Parathyroid adenoma (tissue), 2 donors: Measurements from ENCODE around the gene OGDH.
A peak's percentile ranks its signal among the peaks of the same experiment; 100 is the strongest.

Experiments
- H2AFZ ChIP-seq: fragments of 300-600 bp; sonication (generic); one replicate; pipeline ENCODE4 v1.7.0; 2017; ENCODE audit warnings: antibody characterized with exemption, mild to moderate bottlenecking
- H3K27ac ChIP-seq: fragments of 300-600 bp; sonication (generic); one replicate; pipeline ENCODE4 v1.7.0; 2017
- H3K27me3 ChIP-seq: fragments of 300-600 bp; sonication (generic); one replicate; pipeline ENCODE4 v1.7.0; 2017; ENCODE audit warnings: low read length; ENCODE audit not compliant: control insufficient read depth, insufficient read depth
- H3K36me3 ChIP-seq: fragments of 300-600 bp; sonication (generic); one replicate; pipeline ENCODE4 v1.7.0; 2017; ENCODE audit warnings: low read length; ENCODE audit not compliant: control insufficient read depth, insufficient read depth
- H3K4me1 ChIP-seq: fragments of 300-600 bp; sonication (generic); one replicate; pipeline ENCODE4 v1.7.0; 2017; ENCODE audit warnings: control low read depth
- H3K4me2 ChIP-seq: fragments of 300-600 bp; sonication (generic); one replicate; pipeline ENCODE4 v1.7.0; 2017; ENCODE audit warnings: low read length
- H3K4me3 ChIP-seq: fragments of 300-600 bp; sonication (generic); one replicate; pipeline ENCODE4 v1.7.0; 2017; ENCODE audit warnings: low read depth, low read length
- H3K79me2 ChIP-seq: fragments of 300-600 bp; sonication (generic); one replicate; pipeline ENCODE4 v1.7.0; 2017; ENCODE audit warnings: control low read depth
- H3K9ac ChIP-seq: fragments of 300-600 bp; sonication (generic); one replicate; pipeline ENCODE4 v1.7.0; 2017; ENCODE audit warnings: mild to moderate bottlenecking
- H3K9me3 ChIP-seq: fragments of 300-600 bp; sonication (generic); one replicate; pipeline ENCODE4 v1.7.0; 2017; ENCODE audit warnings: low read length; ENCODE audit not compliant: control insufficient read depth
- TF ChIP-seq, protein P1 (sequence below): fragments of 300-600 bp; sonication (generic); IDR thresholded peaks from one replicate; pipeline ENCODE4 v1.7.0; 2017; ENCODE audit warnings: antibody characterized with exemption, mild to moderate bottlenecking
- donor health status: primary hyperparathyroidism.

The OGDH gene

DNA sequence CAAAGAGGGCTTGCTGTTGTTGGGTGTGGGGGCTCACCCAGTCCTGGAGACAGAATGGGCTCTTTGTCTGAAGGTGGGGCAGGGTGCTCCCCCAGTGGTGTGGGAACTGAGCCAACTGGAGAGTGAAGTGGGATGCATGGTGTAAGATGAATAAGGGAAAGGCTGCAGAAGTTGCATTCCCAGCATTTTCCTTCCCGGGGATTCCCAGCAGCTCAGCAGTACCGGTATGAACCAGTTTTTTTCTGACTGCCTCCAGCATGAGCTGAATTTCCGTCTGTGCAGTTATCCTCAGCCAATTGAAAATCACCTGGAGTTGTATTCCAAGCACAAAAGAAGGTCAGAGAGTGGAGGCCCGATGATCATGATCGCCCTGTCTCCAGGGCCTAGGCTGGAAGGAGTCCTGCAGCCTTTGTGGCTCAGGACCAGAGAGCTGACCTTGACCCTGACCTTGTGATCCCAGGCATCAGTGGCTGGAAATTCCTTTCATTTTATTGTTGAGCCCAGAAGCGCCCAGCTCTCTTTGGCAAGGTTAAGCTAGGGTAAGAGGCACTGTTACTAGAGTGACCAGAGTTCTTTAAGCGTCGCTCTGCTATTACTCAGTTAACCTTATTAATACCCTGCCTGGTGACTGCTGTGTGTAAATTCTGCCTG, 33.4 kb downstream of the OGDH start:
- H2AFZ ChIP-seq: peak overlapping the region; percentile 59
- peaks cover 18% of the 10 kb centered on the region for H3K79me2 ChIP-seq
- TF ChIP-seq, protein P1, sequence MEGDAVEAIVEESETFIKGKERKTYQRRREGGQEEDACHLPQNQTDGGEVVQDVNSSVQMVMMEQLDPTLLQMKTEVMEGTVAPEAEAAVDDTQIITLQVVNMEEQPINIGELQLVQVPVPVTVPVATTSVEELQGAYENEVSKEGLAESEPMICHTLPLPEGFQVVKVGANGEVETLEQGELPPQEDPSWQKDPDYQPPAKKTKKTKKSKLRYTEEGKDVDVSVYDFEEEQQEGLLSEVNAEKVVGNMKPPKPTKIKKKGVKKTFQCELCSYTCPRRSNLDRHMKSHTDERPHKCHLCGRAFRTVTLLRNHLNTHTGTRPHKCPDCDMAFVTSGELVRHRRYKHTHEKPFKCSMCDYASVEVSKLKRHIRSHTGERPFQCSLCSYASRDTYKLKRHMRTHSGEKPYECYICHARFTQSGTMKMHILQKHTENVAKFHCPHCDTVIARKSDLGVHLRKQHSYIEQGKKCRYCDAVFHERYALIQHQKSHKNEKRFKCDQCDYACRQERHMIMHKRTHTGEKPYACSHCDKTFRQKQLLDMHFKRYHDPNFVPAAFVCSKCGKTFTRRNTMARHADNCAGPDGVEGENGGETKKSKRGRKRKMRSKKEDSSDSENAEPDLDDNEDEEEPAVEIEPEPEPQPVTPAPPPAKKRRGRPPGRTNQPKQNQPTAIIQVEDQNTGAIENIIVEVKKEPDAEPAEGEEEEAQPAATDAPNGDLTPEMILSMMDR: no peak
- H3K27me3 ChIP-seq: no peaks in the 10 kb centered on the region
- H3K4me2 ChIP-seq: peak overlapping the region; percentile 63
- H3K9ac ChIP-seq: peak overlapping the region; percentile 47
- H3K27ac ChIP-seq: peak overlapping the region; percentile 96
- peaks cover 50% of the 10 kb centered on the region for H3K4me1 ChIP-seq
- no peaks in the 10 kb centered on the region for H3K36me3 ChIP-seq
- peak overlapping the region; percentile 45 for H3K4me3 ChIP-seq
- H3K9me3 ChIP-seq: no peaks in the 10 kb centered on the region

DNA sequence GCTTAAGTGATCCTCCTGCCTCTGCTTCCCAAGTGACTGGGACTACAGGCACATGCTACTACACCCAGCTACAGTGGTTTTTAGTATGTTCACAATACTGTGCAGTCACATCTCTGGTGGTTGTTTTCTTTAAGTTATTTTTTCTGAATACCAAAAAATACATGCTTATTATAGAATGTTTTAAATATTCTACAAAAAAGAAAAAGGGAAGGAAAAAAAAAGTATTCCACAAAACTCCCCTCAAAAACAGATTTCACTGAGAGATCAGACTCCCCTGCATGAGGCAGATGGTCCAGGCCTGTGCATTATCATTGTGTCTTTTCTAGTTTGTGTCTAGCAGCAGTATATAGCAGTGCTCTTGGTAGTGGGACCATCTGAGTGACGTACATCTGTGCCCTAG, 36.8 kb downstream of the OGDH start:
- Histone ChIP-seq H3K27ac (no peak overlapping the region), H3K4me1 (peaks cover 57% of the 10 kb centered on the region), H3K4me2 (no peak overlapping the region), H3K4me3 (no peak overlapping the region), H3K9me3 (no peaks in the 10 kb centered on the region), H3K27me3 (no peaks in the 10 kb centered on the region), H3K36me3 (no peaks in the 10 kb centered on the region), H2AFZ (no peak overlapping the region), H3K9ac (no peak overlapping the region), H3K79me2 (peaks cover 26% of the 10 kb centered on the region)
- TF ChIP-seq, protein P1: no peak

DNA sequence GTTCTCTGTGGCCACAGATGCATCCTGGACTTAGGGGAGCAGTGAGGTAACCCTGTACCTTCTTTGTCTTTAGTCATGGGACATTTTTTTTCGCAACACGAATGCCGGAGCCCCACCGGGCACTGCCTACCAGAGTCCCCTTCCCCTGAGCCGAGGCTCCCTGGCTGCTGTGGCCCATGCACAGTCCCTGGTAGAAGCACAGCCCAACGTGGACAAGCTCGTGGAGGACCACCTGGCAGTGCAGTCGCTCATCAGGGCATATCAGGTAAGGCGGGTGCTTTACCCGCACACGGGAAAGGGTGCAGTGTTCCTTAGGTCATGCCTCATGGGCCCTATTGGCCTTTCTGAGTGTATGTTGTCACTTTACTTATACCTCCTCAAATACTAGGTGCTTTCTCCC, 38.8 kb downstream of the OGDH start:
- H3K4me1 ChIP-seq: peaks cover 46% of the 10 kb centered on the region
- H3K79me2 ChIP-seq: peaks cover 29% of the 10 kb centered on the region
- no peak overlapping the region for H3K9ac ChIP-seq
- TF ChIP-seq, protein P1: no peak
- no peaks in the 10 kb centered on the region for H3K36me3 ChIP-seq
- no peaks in the 10 kb centered on the region for H3K9me3 ChIP-seq
- H3K27ac ChIP-seq: no peak overlapping the region
- no peak overlapping the region for H3K4me3 ChIP-seq
- no peak overlapping the region for H2AFZ ChIP-seq
- no peak overlapping the region for H3K4me2 ChIP-seq
- no peaks in the 10 kb centered on the region for H3K27me3 ChIP-seq

DNA sequence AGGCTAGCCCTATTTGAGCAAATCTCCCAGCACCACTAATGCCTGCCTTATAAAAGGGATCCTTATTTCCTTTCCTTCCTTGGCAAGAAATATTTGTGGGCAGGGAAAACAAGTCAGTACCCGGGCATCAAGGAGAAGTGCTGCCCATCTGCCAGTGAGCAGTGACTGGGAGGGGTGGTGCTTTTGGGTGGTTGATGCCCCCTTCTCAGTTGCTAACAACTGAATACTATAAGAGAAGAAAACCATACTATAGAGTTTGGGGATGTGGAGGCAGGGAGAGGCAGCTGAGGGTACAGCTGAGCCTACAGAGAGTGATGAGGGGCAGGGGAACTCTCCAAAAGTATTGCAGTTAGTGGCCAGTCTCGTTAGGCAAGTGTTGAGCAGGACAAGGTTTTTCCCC, 39.3 kb downstream of the OGDH start:
- no peaks in the 10 kb centered on the region for H3K9me3 ChIP-seq
- H3K27me3 ChIP-seq: no peaks in the 10 kb centered on the region
- H3K79me2 ChIP-seq: peaks cover 29% of the 10 kb centered on the region
- no peaks in the 10 kb centered on the region for H3K36me3 ChIP-seq
- no peak overlapping the region for H2AFZ ChIP-seq
- TF ChIP-seq, protein P1: no peak
- no peak overlapping the region for H3K4me3 ChIP-seq
- no peak overlapping the region for H3K9ac ChIP-seq
- peaks cover 46% of the 10 kb centered on the region for H3K4me1 ChIP-seq
- no peak overlapping the region for H3K27ac ChIP-seq
- H3K4me2 ChIP-seq: no peak overlapping the region
